ENCODE data around the gene PTPRQ. TPM values are rescaled to one million over a fixed set of nuclear protein-coding genes. Genes with fewer than 3 reads are reported as not detected.

PTPRQ gene
- polyA plus RNA-seq, 1 of the 3 experiments (the other 2 are of a cell fraction), result 0.46 TPM

GRCh38 chr12:80553316-80553715, 109.3 kb downstream of the PTPRQ start (continued):
- TF ChIP-seq GATA2 (CRISPR knock-in tag; IDR thresholded peaks at IDR 0.05), result no peak
- no peak for TF ChIP-seq RAD21 (IDR thresholded peaks at IDR 0.05; ENCODE audit: low read length)
- no peak for TF ChIP-seq USF2 (IDR thresholded peaks at IDR 0.05; ENCODE audit: borderline replicate concordance, low read depth, low read length)
- TF ChIP-seq GABPA (IDR thresholded peaks at IDR 0.05; ENCODE audit: low read depth), result 0 out of 2 replicates have a peak, but pooled peaks have one; percentile 14
- TF ChIP-seq, protein P1, sequence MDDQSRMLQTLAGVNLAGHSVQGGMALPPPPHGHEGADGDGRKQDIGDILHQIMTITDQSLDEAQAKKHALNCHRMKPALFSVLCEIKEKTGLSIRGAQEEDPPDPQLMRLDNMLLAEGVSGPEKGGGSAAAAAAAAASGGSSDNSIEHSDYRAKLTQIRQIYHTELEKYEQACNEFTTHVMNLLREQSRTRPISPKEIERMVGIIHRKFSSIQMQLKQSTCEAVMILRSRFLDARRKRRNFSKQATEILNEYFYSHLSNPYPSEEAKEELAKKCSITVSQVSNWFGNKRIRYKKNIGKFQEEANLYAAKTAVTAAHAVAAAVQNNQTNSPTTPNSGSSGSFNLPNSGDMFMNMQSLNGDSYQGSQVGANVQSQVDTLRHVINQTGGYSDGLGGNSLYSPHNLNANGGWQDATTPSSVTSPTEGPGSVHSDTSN (IDR thresholded peaks at IDR 0.05), result peak; percentile 95
- TF ChIP-seq POLR2AphosphoS5 (IDR thresholded peaks at IDR 0.05; ENCODE audit: low read depth, low read length), result peak; percentile 83; the same call in 1 of the 2 replicates
- TF ChIP-seq TAF1 (IDR thresholded peaks at IDR 0.05; ENCODE audit: borderline replicate concordance, low read depth, low read length), result no peak
- peak; percentile 97 for TF ChIP-seq MEF2A (IDR thresholded peaks at IDR 0.05; ENCODE audit: borderline replicate concordance, low read depth)
- TF ChIP-seq REST (IDR thresholded peaks at IDR 0.05; ENCODE audit: low read depth, low read length), result no peak
- no peak for TF ChIP-seq YY1 (IDR thresholded peaks at IDR 0.05; ENCODE audit: low read depth)
- TF ChIP-seq RXRA (IDR thresholded peaks at IDR 0.05; ENCODE audit: borderline replicate concordance, low read depth), result peak; percentile 67; the same call in 1 of the 2 replicates
- TF ChIP-seq FOXM1 (IDR thresholded peaks at IDR 0.05; ENCODE audit: low read depth), result peak; percentile 94

DNA sequence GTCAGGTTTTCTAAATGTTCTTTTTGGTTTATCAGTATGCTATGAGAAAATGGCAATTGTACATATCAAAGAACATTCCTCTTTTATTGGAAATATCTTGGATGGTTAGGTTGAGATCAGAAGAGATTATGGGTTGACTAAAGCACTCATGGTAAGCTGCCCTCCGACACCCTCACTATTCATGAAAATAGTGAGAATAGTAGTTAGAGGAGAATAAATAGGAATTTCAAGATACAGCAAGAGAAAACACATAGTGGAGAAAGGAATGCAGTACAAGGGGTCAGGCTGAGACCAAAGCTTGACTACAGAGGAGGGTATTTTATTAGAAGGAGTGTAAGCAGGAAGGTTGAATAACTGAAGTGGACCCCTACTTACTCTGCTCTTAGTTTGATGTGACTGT, 112.5 kb downstream of the PTPRQ start:
- no peaks in the 10 kb centered on the region for H4K20me1 ChIP-seq (ENCODE audit: insufficient read depth)
- H3F3A ChIP-seq (replicated peaks; ENCODE audit: insufficient read depth), result peaks cover 21% of the 10 kb centered on the region
- no peaks in the 10 kb centered on the region for H3K36me3 ChIP-seq (replicated peaks in 1 of 2; ENCODE audit: control insufficient read depth in 1 of 2, insufficient read depth in 2 of 2, low read length in 1 of 2)
- no peak for DNase-seq
- CTCF ChIA-PET, result no interaction called here
- H3K4me3 ChIP-seq (ENCODE audit: low read depth in 2 of 2, low read length in 1 of 2), result no peak overlapping the region
- TF ChIP-seq, protein P2, sequence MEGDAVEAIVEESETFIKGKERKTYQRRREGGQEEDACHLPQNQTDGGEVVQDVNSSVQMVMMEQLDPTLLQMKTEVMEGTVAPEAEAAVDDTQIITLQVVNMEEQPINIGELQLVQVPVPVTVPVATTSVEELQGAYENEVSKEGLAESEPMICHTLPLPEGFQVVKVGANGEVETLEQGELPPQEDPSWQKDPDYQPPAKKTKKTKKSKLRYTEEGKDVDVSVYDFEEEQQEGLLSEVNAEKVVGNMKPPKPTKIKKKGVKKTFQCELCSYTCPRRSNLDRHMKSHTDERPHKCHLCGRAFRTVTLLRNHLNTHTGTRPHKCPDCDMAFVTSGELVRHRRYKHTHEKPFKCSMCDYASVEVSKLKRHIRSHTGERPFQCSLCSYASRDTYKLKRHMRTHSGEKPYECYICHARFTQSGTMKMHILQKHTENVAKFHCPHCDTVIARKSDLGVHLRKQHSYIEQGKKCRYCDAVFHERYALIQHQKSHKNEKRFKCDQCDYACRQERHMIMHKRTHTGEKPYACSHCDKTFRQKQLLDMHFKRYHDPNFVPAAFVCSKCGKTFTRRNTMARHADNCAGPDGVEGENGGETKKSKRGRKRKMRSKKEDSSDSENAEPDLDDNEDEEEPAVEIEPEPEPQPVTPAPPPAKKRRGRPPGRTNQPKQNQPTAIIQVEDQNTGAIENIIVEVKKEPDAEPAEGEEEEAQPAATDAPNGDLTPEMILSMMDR (IDR thresholded peaks at IDR 0.05), result no peak
- TF ChIP-seq, protein P1 (IDR thresholded peaks at IDR 0.05), result no peak
- no peak for TF ChIP-seq POLR2AphosphoS5 (IDR thresholded peaks at IDR 0.05; ENCODE audit: low read depth, low read length)
- no peak for TF ChIP-seq TAF1 (IDR thresholded peaks at IDR 0.05; ENCODE audit: borderline replicate concordance, low read depth, low read length)
- TF ChIP-seq MEF2A (IDR thresholded peaks at IDR 0.05; ENCODE audit: borderline replicate concordance, low read depth), result no peak
- TF ChIP-seq YY1 (IDR thresholded peaks at IDR 0.05; ENCODE audit: low read depth), result no peak
- WGBS (ENCODE audit: low lambda C conversion rate), result 65% methylated on average over 1 of the region's 1 CpG
- H3K9me3 ChIP-seq, result no peaks in the 10 kb centered on the region
- peak overlapping the region in 1 of 2 experiments; percentile 40; a peak in 2 of 4 replicates for H3K27ac ChIP-seq (ENCODE audit: low read depth in 2 of 2, low read length in 1 of 2)
- H2AFZ ChIP-seq (ENCODE audit: low read depth), result peak overlapping the region; percentile 12; the same call in 1 of the 2 replicates
- no peaks in the 10 kb centered on the region for H3K9me2 ChIP-seq
- no peaks in the 10 kb centered on the region for H3K27me3 ChIP-seq (ENCODE audit: insufficient read depth)
- H3K9ac ChIP-seq, result no peak overlapping the region
- H3K79me2 ChIP-seq (ENCODE audit: insufficient read depth), result no peaks in the 10 kb centered on the region
- POLR2A ChIA-PET, result no interaction called here
- H3K4me2 ChIP-seq, result peak overlapping the region; percentile 24; the same call in 1 of the 2 replicates
- peaks cover 2 to 21% of the 10 kb centered on the region in 2 experiments; a peak in 2 of 4 replicates for H3K4me1 ChIP-seq (ENCODE audit: control insufficient read depth in 1 of 2, insufficient read depth in 2 of 2, low read depth in 1 of 2, low read length in 1 of 2)

All from SK-N-SH (cell line).